Neutrophil (primary cell): ENCODE measurements around the gene LRRC37A3.
"Not testable (repeated sequence)": the region's sequence is repeated elsewhere in the genome, so short reads cannot be mapped to it uniquely, and the experiment has no call there.

Experiments
- H3K27ac ChIP-seq: fragments of 200-600 bp; sonication (generic); 2 replicates; pipeline ENCODE4 v1.5.1; 2016; ENCODE audit warnings: mild to moderate bottlenecking, moderate library complexity
- H3K27me3 ChIP-seq: fragments of 200-600 bp; sonication (generic); 2 replicates; pipeline ENCODE4 v1.6.0; 2016; ENCODE audit warnings: mild to moderate bottlenecking
- H3K36me3 ChIP-seq: fragments of 200-600 bp; sonication (generic); 2 replicates; pipeline ENCODE4 v1.5.1; 2017
- H3K4me1 ChIP-seq, 2 experiments: fragments of 200-600 bp in 1 of 2; sonication (generic) in 1 of 2; 1 replicate in 1 of 2; 2 replicates in 1 of 2; pipeline versions ENCODE4 v1.5.1 to v1.6.1; 2013 to 2016; ENCODE audit warnings: low read depth in 1 of 2, low read length in 1 of 2, mild to moderate bottlenecking in 1 of 2, moderate library complexity in 1 of 2; ENCODE audit not compliant: control insufficient read depth in 1 of 2, insufficient read depth in 1 of 2
- H3K4me3 ChIP-seq, 2 experiments: fragments of 200-600 bp in 1 of 2; sonication (generic) in 1 of 2; 1 replicate in 1 of 2; 2 replicates in 1 of 2; pipeline ENCODE4 v1.5.1; 2013 to 2016; ENCODE audit warnings: low read depth in 1 of 2, low read length in 1 of 2, mild to moderate bottlenecking in 1 of 2, moderate library complexity in 1 of 2
- H3K9me3 ChIP-seq: fragments of 200-600 bp; sonication (generic); 2 replicates; pipeline ENCODE4 v1.5.1; 2016

LRRC37A3 gene

GRCh38 chr17:64834060-64834459 lies 85.2 kb downstream of the LRRC37A3 start:
- Histone ChIP-seq H3K4me1 (peaks cover 47 to 62% of the 10 kb centered on the region in 2 experiments), H3K36me3 (peaks cover 12% of the 10 kb centered on the region), H3K27ac (peak overlapping the region; percentile 90)
- H3K27me3 ChIP-seq, H3K9me3 ChIP-seq, H3K4me3 ChIP-seq: not testable (repeated sequence)

GRCh38 chr17:64830631-64831040 lies 88.6 kb downstream of the LRRC37A3 start:
- not testable (repeated sequence) for H3K27me3 ChIP-seq, H3K4me3 ChIP-seq, H3K9me3 ChIP-seq
- peak overlapping the region; percentile 55 for H3K27ac ChIP-seq
- H3K4me1 ChIP-seq = peaks cover 35 to 50% of the 10 kb centered on the region in 2 experiments
- H3K36me3 ChIP-seq = peaks cover 38% of the 10 kb centered on the region

GRCh38 chr17:64829824-64830630 lies 89.3 kb downstream of the LRRC37A3 start:
- not testable (repeated sequence) for H3K4me3 ChIP-seq
- peak overlapping the region; percentile 55 for H3K27ac ChIP-seq

DNA sequence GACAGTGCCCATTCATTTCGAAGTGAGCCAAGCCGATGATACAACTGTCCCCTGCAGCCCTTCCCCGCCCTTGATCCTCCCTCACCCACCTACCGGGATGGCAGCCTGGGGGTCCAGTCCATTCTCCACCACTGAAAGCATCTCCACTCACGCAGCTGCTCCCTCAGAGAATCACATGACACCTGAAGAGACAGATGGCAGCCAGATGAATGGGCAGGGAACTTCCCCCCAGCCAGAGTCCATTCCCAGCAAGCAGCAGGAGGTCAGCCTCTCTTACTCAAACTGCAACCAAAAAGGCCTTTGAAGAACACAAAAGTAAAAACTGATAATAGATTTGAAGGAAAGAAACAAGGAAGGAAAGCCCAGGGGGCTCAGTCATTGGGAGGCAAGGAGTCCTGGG lies 90.2 kb downstream of the LRRC37A3 start:
- H3K27me3 ChIP-seq, H3K27ac ChIP-seq, H3K4me3 ChIP-seq, H3K9me3 ChIP-seq: not testable (repeated sequence)
- Histone ChIP-seq H3K4me1 (peaks cover 19 to 34% of the 10 kb centered on the region in 2 experiments), H3K36me3 (peaks cover 47% of the 10 kb centered on the region)

More at GRCh38 chr17:64829824-64830630, 89.3 kb downstream of the LRRC37A3 start:
- peaks cover 29 to 44% of the 10 kb centered on the region in 2 experiments for H3K4me1 ChIP-seq
- H3K27me3 ChIP-seq, H3K9me3 ChIP-seq: not testable (repeated sequence)
- H3K36me3 ChIP-seq = peaks cover 40% of the 10 kb centered on the region

- not testable (repeated sequence) for H3K27me3 ChIP-seq, H3K4me1 ChIP-seq, H3K27ac ChIP-seq, H3K4me3 ChIP-seq, H3K9me3 ChIP-seq
- H3K36me3 ChIP-seq = peaks cover 90% of the 10 kb centered on the region
These were observed 100.4 kb downstream of the LRRC37A3 start for GRCh38 chr17:64818904-64819303.

- H3K9me3 ChIP-seq, H3K4me1 ChIP-seq, H3K27me3 ChIP-seq, H3K4me3 ChIP-seq, H3K27ac ChIP-seq: not testable (repeated sequence)
- peaks cover 81% of the 10 kb centered on the region for H3K36me3 ChIP-seq
These were observed 103.5 kb downstream of the LRRC37A3 start for GRCh38 chr17:64815833-64816198.

DNA sequence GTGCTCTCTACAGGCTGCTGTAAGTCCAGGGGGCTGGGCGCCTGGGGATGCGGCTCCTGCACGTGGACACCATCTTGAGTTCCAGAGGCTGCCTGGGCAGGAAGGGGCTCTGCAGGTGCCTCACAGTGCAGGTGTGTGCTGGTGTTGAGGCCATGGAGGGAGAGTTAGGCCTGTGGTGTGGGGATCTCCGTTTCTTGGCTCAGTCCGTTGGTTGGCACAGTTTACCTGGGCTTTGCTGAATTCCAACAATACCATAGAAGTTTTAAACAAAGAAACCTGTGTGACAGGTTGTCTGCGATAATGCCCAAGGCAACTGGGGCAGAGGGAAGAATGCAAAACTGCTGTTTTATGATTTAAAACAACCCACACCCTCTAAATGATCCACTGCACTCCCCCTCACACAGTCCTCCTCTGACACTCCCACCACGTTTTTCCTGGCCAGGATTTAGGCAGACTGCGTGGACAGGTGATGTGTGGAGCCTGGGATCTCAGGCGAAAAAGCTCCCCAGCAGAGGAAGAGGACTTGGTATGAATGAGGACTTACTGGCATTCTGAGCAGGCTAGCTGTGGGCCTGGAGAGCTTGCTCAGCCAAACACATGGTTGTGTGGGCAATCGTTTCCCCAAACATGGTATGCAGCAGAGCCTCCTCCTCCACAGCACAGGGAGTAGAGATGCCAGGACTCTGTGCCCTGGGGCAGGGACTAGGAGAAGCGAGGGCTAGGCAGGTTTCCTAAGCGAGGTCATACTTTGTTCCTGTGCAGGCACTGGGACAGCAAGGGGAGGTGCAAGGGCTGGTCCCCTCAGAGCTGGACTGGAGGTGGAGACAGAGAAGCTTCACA lies 104.1 kb downstream of the LRRC37A3 start:
- H3K36me3 ChIP-seq = peaks cover 81% of the 10 kb centered on the region
- not testable (repeated sequence) for H3K27ac ChIP-seq

GRCh38 chr17:64808178-64808977 lies 110.9 kb downstream of the LRRC37A3 start:
- H3K4me3 ChIP-seq, H3K4me1 ChIP-seq, H3K27me3 ChIP-seq, H3K9me3 ChIP-seq: not testable (repeated sequence)
- H3K36me3 ChIP-seq = peaks cover 41% of the 10 kb centered on the region
- peak overlapping the region; percentile 63 for H3K27ac ChIP-seq

More for the DNA sequence above, 104.1 kb downstream of the LRRC37A3 start:
- H3K4me3 ChIP-seq, H3K27me3 ChIP-seq, H3K9me3 ChIP-seq, H3K4me1 ChIP-seq: not testable (repeated sequence)
